HCT116 (cell line): Measurements from ENCODE around the gene GANAB. TPM values are rescaled to one million over a fixed set of nuclear protein-coding genes. Genes with fewer than 3 reads are reported as not detected.

Source experiments
- ATAC-seq: fragments of 200-7000 bp; cut with Tn5 transposase; 2 replicates; pipeline ENCODE4 v1.9.1; 2020; ENCODE audit warnings: mild to moderate bottlenecking, moderate library complexity
- BruUV-seq: library from RNA; stranded (reverse); fragments of 400-500 nt; replicated peaks from 2 replicates; lab custom pipeline; 2021; lab: Mats Ljungman, UMichigan
- CTCF ChIA-PET: fragments of 300-600 bp; sonication (Branson Sonifier 250); formaldehyde crosslinking; loops from one replicate; lab custom pipeline; 2021; ENCODE audit warnings: antibody characterized with exemption; lab: Charles Lee
- POLR2A ChIA-PET: fragments of 300-600, 350-600 bp; sonication (Branson Sonifier 250); formaldehyde crosslinking; loops from one replicate; lab custom pipeline; 2021; ENCODE audit warnings: antibody characterized with exemption; lab: Charles Lee
- RAD21 ChIA-PET, 2 experiments: fragments of 300-600 bp; sonication (Branson Sonifier 250); formaldehyde crosslinking; loops; one replicate each; lab custom pipeline; 2023; ENCODE audit warnings: low total read pairs in 2 of 2; ENCODE audit not compliant: uncharacterized antibody in 2 of 2, unreplicated experiment in 2 of 2, low non-redundant PET in 1 of 2; lab: Charles Lee
- DNase-seq: peaks from one replicate; pipeline ENCODE4 v3.0.0-alpha.2; 2010; ENCODE audit warnings: low read depth, low spot score
- H2AFZ ChIP-seq: fragments of 200-600 bp; shearing (Covaris generic), sonication (generic); 2 replicates; pipeline ENCODE4 v1.6.1; 2017; ENCODE audit warnings: low read depth, mixed run types, mixed read lengths, antibody characterized with exemption, low read length; ENCODE audit not compliant: poor library complexity, severe bottlenecking
- H3K27ac ChIP-seq: 2 replicates; pipeline ENCODE4 v1.5.1; 2012; ENCODE audit warnings: low read depth, low read length
- H3K27me3 ChIP-seq: fragments of 200-600 bp; sonication (generic); 2 replicates; pipeline ENCODE4 v1.6.1; 2016; ENCODE audit warnings: mixed run types, low read length, mixed read lengths; ENCODE audit not compliant: insufficient read depth
- H3K36me3 ChIP-seq, 2 experiments: fragments of 200-500 bp in 1 of 2; fragments of 200-600 bp in 1 of 2; sonication (Bioruptor generic) in 1 of 2; sonication (generic) in 1 of 2; 2 replicates each; pipeline versions ENCODE4 v1.5.1 to v1.6.1; 2014 to 2016; ENCODE audit warnings: low read length in 2 of 2, inconsistent platforms in 1 of 2, mixed read lengths in 1 of 2, mixed run types in 1 of 2; ENCODE audit not compliant: insufficient read depth in 2 of 2, control insufficient read depth in 1 of 2
- H3K4me1 ChIP-seq, 2 experiments: fragments of 200-600 bp in 1 of 2; sonication (generic) in 1 of 2; 2 replicates each; pipeline versions ENCODE4 v1.5.1 to v1.6.1; 2012 to 2017; ENCODE audit warnings: low read length in 2 of 2, inconsistent platforms in 1 of 2, mild to moderate bottlenecking in 1 of 2, mixed read lengths in 1 of 2, mixed run types in 1 of 2, moderate library complexity in 1 of 2; ENCODE audit not compliant: insufficient read depth in 2 of 2, control insufficient read depth in 1 of 2
- H3K4me2 ChIP-seq: fragments of 200-600 bp; sonication (generic); 2 replicates; pipeline ENCODE4 v1.6.1; 2017; ENCODE audit warnings: mixed run types, low read length, mixed read lengths
- H3K4me3 ChIP-seq, 2 experiments: fragments of 200-600 bp in 1 of 2; sonication (generic) in 1 of 2; replicated peaks in 1 of 2; 2 replicates each; pipeline ENCODE4 v1.5.1; 2011 to 2016; ENCODE audit warnings: low read length in 2 of 2, control low read depth in 1 of 2, low read depth in 1 of 2, mild to moderate bottlenecking in 1 of 2, mixed read lengths in 1 of 2, mixed run types in 1 of 2
- H3K79me2 ChIP-seq: fragments of 200-600 bp; sonication (generic); 2 replicates; pipeline ENCODE4 v1.6.1; 2017; ENCODE audit warnings: mild to moderate bottlenecking, mixed run types, low read length, moderate library complexity, mixed read lengths; ENCODE audit not compliant: insufficient read depth
- H3K9ac ChIP-seq: fragments of 200-600 bp; sonication (generic); 2 replicates; pipeline ENCODE4 v1.6.1; 2016; ENCODE audit warnings: low read length, mixed read lengths
- H3K9me2 ChIP-seq: fragments of 200-600 bp; sonication (generic), shearing (Covaris generic); 2 replicates; pipeline ENCODE4 v1.6.1; 2017; ENCODE audit warnings: mixed run types, mild to moderate bottlenecking, moderate library complexity; ENCODE audit not compliant: insufficient read depth
- H3K9me3 ChIP-seq, 2 experiments: fragments of 200-500 bp in 1 of 2; fragments of 200-600 bp in 1 of 2; sonication (Bioruptor generic) in 1 of 2; sonication (generic) in 1 of 2; 2 replicates each; pipeline ENCODE4 v1.6.1; 2014 to 2017; ENCODE audit warnings: low read length in 2 of 2, mixed read lengths in 2 of 2, inconsistent platforms in 1 of 2, low read depth in 1 of 2, mild to moderate bottlenecking in 1 of 2, mixed run types in 1 of 2, moderate library complexity in 1 of 2; ENCODE audit not compliant: control insufficient read depth in 1 of 2, insufficient read depth in 1 of 2
- H4K20me1 ChIP-seq: fragments of 200-600 bp; sonication (generic), shearing (Covaris generic); 2 replicates; pipeline ENCODE4 v1.6.1; 2017; ENCODE audit warnings: mixed run types, mild to moderate bottlenecking, moderate library complexity; ENCODE audit not compliant: insufficient read depth
- CTCF ChIP-seq, 3 experiments: fragments of 200-600 bp in 1 of 3; sonication (generic) in 1 of 3; IDR thresholded peaks in 2 of 3; conservative IDR thresholded peaks in 1 of 3; 2 replicates each; pipeline ENCODE4 v1.5.1; 2012 to 2017; ENCODE audit warnings: low read depth in 2 of 3, low read length in 2 of 3, antibody characterized with exemption in 1 of 3, borderline replicate concordance in 1 of 3, control low read depth in 1 of 3, mild to moderate bottlenecking in 1 of 3, mixed read lengths in 1 of 3, mixed run types in 1 of 3, moderate library complexity in 1 of 3; ENCODE audit not compliant: insufficient read depth in 1 of 3
- ELF1 ChIP-seq: IDR thresholded peaks from 2 replicates; pipeline ENCODE4 v1.6.1; 2012; ENCODE audit warnings: low read depth, borderline replicate concordance
- FOSL1 ChIP-seq: IDR thresholded peaks from 2 replicates; pipeline ENCODE4 v1.6.1; 2012; ENCODE audit warnings: low read depth
- POLR2AphosphoS5 ChIP-seq: IDR thresholded peaks from 2 replicates; pipeline ENCODE4 v1.6.1; 2011; ENCODE audit warnings: mild to moderate bottlenecking, low read depth, low read length, moderate library complexity
- RAD21 ChIP-seq: IDR thresholded peaks from 2 replicates; pipeline ENCODE4 v1.6.1; 2012; ENCODE audit warnings: low read depth, mild to moderate bottlenecking
- ZNF274 ChIP-seq: fragments of 200-500 bp; sonication (Bioruptor generic); IDR thresholded peaks from 2 replicates; pipeline ENCODE4 v1.6.1; 2014; ENCODE audit warnings: mild to moderate bottlenecking, low read depth, low read length, inconsistent platforms
- intact Hi-C: fragments of 100-400 bp; cut with micrococcal nuclease; formaldehyde crosslinking; loops from 2 replicates; pipeline ENCODE4 v1.10.0; 2022
- total RNA-seq: library from RNA; stranded (reverse); gene quantifications from one replicate; pipeline ENCODE4 v1.2.1, GENCODE V29; 2021; ENCODE audit not compliant: unreplicated experiment
- TF ChIP-seq, protein P1 (sequence below): IDR thresholded peaks from 2 replicates; pipeline ENCODE4 v1.6.1; 2012
- TF ChIP-seq, protein P2 (sequence below): IDR thresholded peaks from 2 replicates; pipeline ENCODE4 v1.6.1; 2011; ENCODE audit warnings: mild to moderate bottlenecking, low read length, moderate library complexity; ENCODE audit not compliant: insufficient replicate concordance; ENCODE audit errors: extremely low read depth
- TF ChIP-seq, protein P3 (sequence below): IDR thresholded peaks from 2 replicates; pipeline ENCODE4 v1.6.1; 2012

GANAB gene
- total RNA-seq, 1 experiment from 2014 or later, result 410 TPM

DNA sequence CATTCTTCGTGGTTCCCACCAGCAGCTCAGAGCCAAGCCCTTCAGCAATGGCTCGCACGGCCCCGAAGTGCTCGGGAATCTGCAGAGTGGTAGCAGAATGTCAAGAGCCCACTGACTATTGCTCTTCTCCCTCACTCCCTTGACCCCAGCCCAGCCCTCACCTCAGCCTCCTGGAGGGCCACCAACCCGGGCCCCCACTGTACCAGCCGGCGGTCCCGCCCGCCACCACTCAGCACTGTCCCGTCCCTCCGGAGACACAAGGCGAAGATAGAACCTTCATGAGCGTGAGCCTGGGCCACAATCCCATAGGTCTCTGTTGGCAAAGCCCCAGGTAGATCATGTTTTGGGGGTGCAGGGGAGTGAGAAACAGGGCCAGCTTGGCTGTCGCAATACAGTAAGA lies 40.5 kb downstream of the GANAB start (continued):
- TF ChIP-seq POLR2AphosphoS5 (no peak), ZNF274 (no peak)

GRCh38 chr11:62605467-62605866 lies 40.9 kb downstream of the GANAB start:
- intact Hi-C loops, result no loop called here
- Histone ChIP-seq H3K27ac (no peak overlapping the region), H3K36me3 (peaks cover 0 to 3% of the 10 kb centered on the region in 2 experiments; a peak in 2 of 4 replicates), H3K4me2 (no peak overlapping the region), H4K20me1 (no peaks in the 10 kb centered on the region), H3K4me3 (no peak overlapping the region), H3K9ac (no peak overlapping the region), H3K9me3 (no peaks in the 10 kb centered on the region), H3K4me1 (peaks cover 0 to 21% of the 10 kb centered on the region in 2 experiments; a peak in 3 of 4 replicates), H2AFZ (no peak overlapping the region), H3K27me3 (no peaks in the 10 kb centered on the region), H3K9me2 (no peaks in the 10 kb centered on the region), H3K79me2 (peaks cover 12% of the 10 kb centered on the region)
- ChIA-PET RAD21 (no interaction called here), CTCF (no interaction called here), POLR2A (interaction anchor here (1.5 kb wide), 1 partner anchor 60 kb away, joined by 4 read pairs; the partner anchor contains the start of genes C11orf98 and CSKMT)
- no TSS peak for BruUV-seq
- TF ChIP-seq RAD21, result no peak
- TF ChIP-seq ELF1, result no peak
- TF ChIP-seq, protein P1, sequence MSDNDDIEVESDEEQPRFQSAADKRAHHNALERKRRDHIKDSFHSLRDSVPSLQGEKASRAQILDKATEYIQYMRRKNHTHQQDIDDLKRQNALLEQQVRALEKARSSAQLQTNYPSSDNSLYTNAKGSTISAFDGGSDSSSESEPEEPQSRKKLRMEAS, result no peak
- TF ChIP-seq FOSL1, result no peak
- TF ChIP-seq CTCF (IDR thresholded peaks at IDR 0.05 in 2 of 3, conservative IDR thresholded peaks at IDR 0.05 in 1 of 3; ENCODE audit: borderline replicate concordance in 1 of 3, insufficient read depth in 1 of 3, low read depth in 2 of 3, low read length in 2 of 3), result no peak
- TF ChIP-seq, protein P2, sequence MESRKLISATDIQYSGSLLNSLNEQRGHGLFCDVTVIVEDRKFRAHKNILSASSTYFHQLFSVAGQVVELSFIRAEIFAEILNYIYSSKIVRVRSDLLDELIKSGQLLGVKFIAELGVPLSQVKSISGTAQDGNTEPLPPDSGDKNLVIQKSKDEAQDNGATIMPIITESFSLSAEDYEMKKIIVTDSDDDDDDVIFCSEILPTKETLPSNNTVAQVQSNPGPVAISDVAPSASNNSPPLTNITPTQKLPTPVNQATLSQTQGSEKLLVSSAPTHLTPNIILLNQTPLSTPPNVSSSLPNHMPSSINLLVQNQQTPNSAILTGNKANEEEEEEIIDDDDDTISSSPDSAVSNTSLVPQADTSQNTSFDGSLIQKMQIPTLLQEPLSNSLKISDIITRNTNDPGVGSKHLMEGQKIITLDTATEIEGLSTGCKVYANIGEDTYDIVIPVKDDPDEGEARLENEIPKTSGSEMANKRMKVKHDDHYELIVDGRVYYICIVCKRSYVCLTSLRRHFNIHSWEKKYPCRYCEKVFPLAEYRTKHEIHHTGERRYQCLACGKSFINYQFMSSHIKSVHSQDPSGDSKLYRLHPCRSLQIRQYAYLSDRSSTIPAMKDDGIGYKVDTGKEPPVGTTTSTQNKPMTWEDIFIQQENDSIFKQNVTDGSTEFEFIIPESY, result no peak
- TF ChIP-seq, protein P3, sequence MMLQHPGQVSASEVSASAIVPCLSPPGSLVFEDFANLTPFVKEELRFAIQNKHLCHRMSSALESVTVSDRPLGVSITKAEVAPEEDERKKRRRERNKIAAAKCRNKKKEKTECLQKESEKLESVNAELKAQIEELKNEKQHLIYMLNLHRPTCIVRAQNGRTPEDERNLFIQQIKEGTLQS, result no peak
- ATAC-seq (no peak), DNase-seq (no peak)
